Measurements from ENCODE around the gene LMBR1. TPM values are rescaled to one million over a fixed set of nuclear protein-coding genes. Genes with fewer than 3 reads are reported as not detected.

The LMBR1 gene
- total and polyA plus RNA-seq, 2 of the 13 experiments (the other 11 are each of a cell fraction or from before 2014, with no cell fraction given): 20.9 to 39.6 TPM

DNA sequence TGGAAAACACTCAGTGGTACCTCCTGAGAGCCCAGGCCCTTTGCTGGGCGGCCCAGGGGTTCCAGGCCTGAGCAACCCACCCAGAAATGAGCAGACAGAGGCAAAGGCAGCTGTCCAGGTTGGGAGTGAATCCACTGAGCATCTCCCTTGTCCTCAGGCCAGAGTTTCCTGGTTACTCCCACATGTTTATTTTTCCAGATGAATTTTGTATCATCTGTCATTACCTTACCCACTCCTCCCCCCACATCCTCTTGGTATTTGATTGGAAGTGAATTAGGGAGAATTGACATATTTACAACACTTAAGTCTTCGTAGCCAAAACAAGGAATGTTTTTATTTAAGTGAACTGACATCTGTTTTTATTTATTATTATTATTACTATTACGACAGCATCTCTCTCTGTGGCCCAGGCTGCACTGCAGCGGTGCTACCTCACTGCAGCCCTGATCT, 13.2 kb upstream of the LMBR1 start:
- H3K4me2 ChIP-seq (ENCODE audit: low read depth, low read length): no peak overlapping the region
- FAIRE-seq (no peak), ATAC-seq (no peak), DNase-seq (ENCODE audit: low spot score) (no peak)
- no peaks in the 10 kb centered on the region for H4K20me1 ChIP-seq (ENCODE audit: insufficient read depth, low read length)
- peaks cover 17% of the 10 kb centered on the region; the same call in 1 of the 2 replicates for H3K4me1 ChIP-seq (ENCODE audit: insufficient read depth, low read length)
- BruUV-seq (replicated peaks): no TSS peak
- no peak overlapping the region for H3K4me3 ChIP-seq (replicated peaks in 1 of 3; ENCODE audit: insufficient read depth in 1 of 3, low read depth in 2 of 3, low read length in 3 of 3)
- no peak overlapping the region for H3K27ac ChIP-seq (ENCODE audit: extremely low read length, insufficient read depth, low read length)
- 36% methylated on average over 4 of the region's 4 CpGs for WGBS (ENCODE audit: low lambda C conversion rate)
- H3K36me3 ChIP-seq (replicated peaks in 1 of 2; ENCODE audit: control insufficient read depth in 1 of 2, insufficient read depth in 2 of 2, low read length in 2 of 2): no peaks in the 10 kb centered on the region
- intact Hi-C loops (cut with micrococcal nuclease; ENCODE audit: unreplicated experiment) (loop anchor here (5.0 kb wide), 1 partner anchor 41 kb away; the partner anchor contains the start of gene NOM1), in situ Hi-C loops (cut with HindIII; ENCODE audit: extremely low pct_ligation_motif_present, low pct_unique_long_range_greater_than_20kb) (no loop called here)
- TF ChIP-seq, protein P1, sequence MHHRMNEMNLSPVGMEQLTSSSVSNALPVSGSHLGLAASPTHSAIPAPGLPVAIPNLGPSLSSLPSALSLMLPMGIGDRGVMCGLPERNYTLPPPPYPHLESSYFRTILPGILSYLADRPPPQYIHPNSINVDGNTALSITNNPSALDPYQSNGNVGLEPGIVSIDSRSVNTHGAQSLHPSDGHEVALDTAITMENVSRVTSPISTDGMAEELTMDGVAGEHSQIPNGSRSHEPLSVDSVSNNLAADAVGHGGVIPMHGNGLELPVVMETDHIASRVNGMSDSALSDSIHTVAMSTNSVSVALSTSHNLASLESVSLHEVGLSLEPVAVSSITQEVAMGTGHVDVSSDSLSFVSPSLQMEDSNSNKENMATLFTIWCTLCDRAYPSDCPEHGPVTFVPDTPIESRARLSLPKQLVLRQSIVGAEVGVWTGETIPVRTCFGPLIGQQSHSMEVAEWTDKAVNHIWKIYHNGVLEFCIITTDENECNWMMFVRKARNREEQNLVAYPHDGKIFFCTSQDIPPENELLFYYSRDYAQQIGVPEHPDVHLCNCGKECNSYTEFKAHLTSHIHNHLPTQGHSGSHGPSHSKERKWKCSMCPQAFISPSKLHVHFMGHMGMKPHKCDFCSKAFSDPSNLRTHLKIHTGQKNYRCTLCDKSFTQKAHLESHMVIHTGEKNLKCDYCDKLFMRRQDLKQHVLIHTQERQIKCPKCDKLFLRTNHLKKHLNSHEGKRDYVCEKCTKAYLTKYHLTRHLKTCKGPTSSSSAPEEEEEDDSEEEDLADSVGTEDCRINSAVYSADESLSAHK (CRISPR knock-in tag; IDR thresholded peaks at IDR 0.05; ENCODE audit: borderline replicate concordance): no peak
- no peak for TF ChIP-seq RARG (CRISPR knock-in tag; IDR thresholded peaks at IDR 0.05; ENCODE audit: low read depth)
- TF ChIP-seq DPF2 (CRISPR knock-in tag; IDR thresholded peaks at IDR 0.05; ENCODE audit: borderline replicate concordance, low read depth): no peak
- TF ChIP-seq GLI4 (CRISPR knock-in tag; IDR thresholded peaks at IDR 0.05; ENCODE audit: borderline replicate concordance): no peak
- no peak for TF ChIP-seq ZKSCAN8 (CRISPR knock-in tag; IDR thresholded peaks at IDR 0.05; ENCODE audit: borderline replicate concordance)
- no peak for TF ChIP-seq GFI1 (CRISPR knock-in tag; IDR thresholded peaks at IDR 0.05; ENCODE audit: borderline replicate concordance)
- no peak for TF ChIP-seq ZNF468 (CRISPR knock-in tag; IDR thresholded peaks at IDR 0.05)
- no peak for TF ChIP-seq ZC3H4 (CRISPR knock-in tag; IDR thresholded peaks at IDR 0.05; ENCODE audit: borderline replicate concordance)
- TF ChIP-seq ZNF619 (CRISPR knock-in tag; IDR thresholded peaks at IDR 0.05): no peak
- TF ChIP-seq SMAD1 (CRISPR knock-in tag; IDR thresholded peaks at IDR 0.05; ENCODE audit: borderline replicate concordance, low read depth): no peak
- no peak for TF ChIP-seq HMGA1 (CRISPR knock-in tag; conservative IDR thresholded peaks at IDR 0.05)
- H3K79me2 ChIP-seq (ENCODE audit: insufficient read depth, low read length): no peaks in the 10 kb centered on the region
- no peak overlapping the region for H2AFZ ChIP-seq (ENCODE audit: low read length)
- H3K9ac ChIP-seq (ENCODE audit: insufficient read depth, low read depth, low read length): no peak overlapping the region
- H3K9me3 ChIP-seq (ENCODE audit: low read length): no peaks in the 10 kb centered on the region
- H3K27me3 ChIP-seq (ENCODE audit: control insufficient read depth in 1 of 2, insufficient read depth in 2 of 2, low read length in 2 of 2): 0 out of 5 replicates have a peak, but pooled peaks cover 0 to 4% of the 10 kb centered on the region in 2 experiments
- ChIA-PET CTCF (ENCODE audit: low intra/inter-chr PET ratio, low total read pairs) (no interaction called here), POLR2A (no interaction called here)

All from HepG2 (cell line).